Activated CD4-positive, alpha-beta memory T cell treated with anti-CD3 and anti-CD28 coated beads, Interleukin-2, amount 10 ng/mL, durations not matched to agents 7 days and 5 days (primary cell): ENCODE measurements around the gene TMEM263. TPM values are rescaled to one million over a fixed set of nuclear protein-coding genes. Genes with fewer than 3 reads are reported as not detected.
"Not testable (repeated sequence)": the region's sequence is repeated elsewhere in the genome, so short reads cannot be mapped to it uniquely, and the experiment has no call there.

ENCODE experiments used
- CTCF ChIA-PET: fragments of 350-600 bp; sonication (Branson Sonifier 250); formaldehyde crosslinking; loops from one replicate; lab custom pipeline; 2021; ENCODE audit warnings: antibody characterized with exemption, inconsistent platforms; lab: Charles Lee
- POLR2A ChIA-PET: fragments of 350-600 bp; sonication (Branson Sonifier 250); formaldehyde crosslinking; loops from one replicate; lab custom pipeline; 2021; ENCODE audit warnings: antibody characterized with exemption; lab: Charles Lee
- DNase-seq: peaks from one replicate; pipeline ENCODE4 v3.0.0-alpha.2; 2020
- H3K27ac Mint-ChIP-seq: one replicate; pipeline ENCODE4 v1.8.0; 2021; ENCODE audit warnings: mild to moderate bottlenecking, mixed read lengths
- H3K27me3 Mint-ChIP-seq: one replicate; pipeline ENCODE4 v1.8.0; 2021; ENCODE audit warnings: mixed read lengths
- H3K36me3 Mint-ChIP-seq: one replicate; pipeline ENCODE4 v1.8.0; 2021; ENCODE audit warnings: low read depth, mixed read lengths
- H3K4me1 Mint-ChIP-seq: one replicate; pipeline ENCODE4 v1.8.0; 2021; ENCODE audit warnings: mixed read lengths
- H3K4me3 Mint-ChIP-seq: one replicate; pipeline ENCODE4 v1.8.0; 2021; ENCODE audit warnings: mild to moderate bottlenecking, mixed read lengths
- H3K9me3 Mint-ChIP-seq: one replicate; pipeline ENCODE4 v1.8.0; 2021; ENCODE audit warnings: mixed read lengths
- total RNA-seq, 2 experiments: library from RNA; stranded (reverse); gene quantifications; one replicate each; pipeline ENCODE4 v1.2.3, GENCODE V29; 2021

TMEM263 gene
- total RNA-seq, 2 experiments from 2014 or later, result 26.0 to 27.0 TPM

DNA sequence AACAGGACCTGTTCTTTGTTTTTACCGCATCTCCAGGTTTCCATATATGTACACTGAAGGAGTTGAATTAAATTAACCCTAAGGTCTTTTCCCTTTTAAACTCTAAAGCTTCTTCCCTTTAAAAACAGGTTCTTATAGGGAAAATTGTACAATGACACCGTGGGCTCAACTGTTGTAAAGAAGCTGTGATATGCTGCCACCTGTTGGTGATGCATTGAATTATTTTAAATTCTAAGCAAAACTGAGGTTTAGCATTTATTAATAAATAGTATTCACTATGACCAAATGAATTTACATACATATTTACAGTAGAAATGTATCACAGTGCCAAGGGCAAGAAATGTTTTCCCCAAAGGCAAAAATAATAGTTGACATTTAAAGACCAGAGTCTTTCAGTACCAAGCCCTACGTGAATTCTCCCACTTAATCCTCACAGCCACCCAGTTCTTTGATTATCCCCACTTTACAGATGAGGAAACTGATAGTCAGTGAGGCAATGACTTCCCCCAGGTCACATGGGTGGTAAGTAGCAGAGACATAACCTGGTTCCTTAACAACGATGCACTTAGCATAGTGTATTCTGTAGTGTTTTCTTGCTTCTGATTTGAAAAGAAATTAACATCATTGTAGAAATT is 35.7 kb upstream of the TMEM263 start:
- CTCF ChIA-PET, result interaction anchor here (0.6 to 4.1 kb wide), 16 partner anchors 10 to 693 kb away, joined by 3 to 27 read pairs (median 4); partner anchors contain the start of gene POLR3B
- Mint-ChIP-seq H3K36me3 (no peaks in the 10 kb centered on the region), H3K27ac (no peak overlapping the region), H3K9me3 (peaks cover 3% of the 10 kb centered on the region), H3K4me1 (peaks cover 9% of the 10 kb centered on the region), H3K4me3 (no peak overlapping the region), H3K27me3 (peaks cover 19% of the 10 kb centered on the region)
- POLR2A ChIA-PET, result no interaction called here
- DNase-seq, result no peak

DNA sequence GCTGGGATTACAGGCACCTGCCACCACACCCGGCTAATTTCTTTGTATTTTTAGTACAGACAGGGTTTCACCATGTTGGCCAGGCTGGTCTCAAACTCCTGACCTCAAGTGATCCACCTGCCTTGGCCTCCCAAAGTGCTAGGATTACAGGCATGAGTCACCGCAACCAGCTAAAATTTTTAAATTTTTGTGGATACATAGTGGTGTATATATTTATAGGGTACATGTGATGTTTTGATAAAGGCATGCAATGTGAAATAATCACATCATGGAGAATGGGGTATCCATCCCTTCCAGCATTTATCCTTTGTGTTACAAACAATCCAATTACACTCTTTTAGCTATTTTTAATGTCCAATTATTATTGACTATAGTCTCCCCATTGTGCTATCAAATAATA is 33.7 kb upstream of the TMEM263 start:
- not testable (repeated sequence) for H3K4me3 Mint-ChIP-seq

GRCh38 chr12:106923594-106923993 is 32.1 kb upstream of the TMEM263 start:
- H3K4me1 Mint-ChIP-seq, CTCF ChIA-PET, H3K27ac Mint-ChIP-seq, H3K9me3 Mint-ChIP-seq, DNase-seq, H3K4me3 Mint-ChIP-seq, H3K36me3 Mint-ChIP-seq, POLR2A ChIA-PET: not testable (repeated sequence)
- peaks cover 20% of the 10 kb centered on the region for H3K27me3 Mint-ChIP-seq

More for the DNA sequence above, 33.7 kb upstream of the TMEM263 start:
- H3K9me3 Mint-ChIP-seq, POLR2A ChIA-PET, H3K36me3 Mint-ChIP-seq, H3K27ac Mint-ChIP-seq, H3K4me1 Mint-ChIP-seq, DNase-seq: not testable (repeated sequence)
- CTCF ChIA-PET, result interaction anchor here (0.7 kb wide), 2 partner anchors 542 to 544 kb away, joined by 3 read pairs; no protein-coding TSS in a partner anchor
- H3K27me3 Mint-ChIP-seq, result peaks cover 19% of the 10 kb centered on the region

- H3K27me3 Mint-ChIP-seq, result peaks cover 24% of the 10 kb centered on the region
- ChIA-PET CTCF (interaction anchor here (0.7 kb wide), 1 partner anchor 1068 kb away, joined by 4 read pairs; no protein-coding TSS in a partner anchor), POLR2A (no interaction called here)
- no peak overlapping the region for H3K27ac Mint-ChIP-seq
- H3K36me3 Mint-ChIP-seq, result no peaks in the 10 kb centered on the region
- no peak for DNase-seq
- H3K9me3 Mint-ChIP-seq, result peaks cover 3% of the 10 kb centered on the region
- H3K4me1 Mint-ChIP-seq, result no peaks in the 10 kb centered on the region
- H3K4me3 Mint-ChIP-seq, result no peak overlapping the region
Observed at GRCh38 chr12:106924268-106924861, 31.3 kb upstream of the TMEM263 start.

- Mint-ChIP-seq H3K36me3 (no peaks in the 10 kb centered on the region), H3K4me1 (no peaks in the 10 kb centered on the region), H3K4me3 (no peak overlapping the region), H3K9me3 (peaks cover 3% of the 10 kb centered on the region), H3K27me3 (peaks cover 31% of the 10 kb centered on the region), H3K27ac (no peak overlapping the region)
- ChIA-PET POLR2A (no interaction called here), CTCF (no interaction called here)
- DNase-seq, result no peak
Observed at GRCh38 chr12:106926657-106927056, 29.1 kb upstream of the TMEM263 start.

- Mint-ChIP-seq H3K4me1 (no peaks in the 10 kb centered on the region), H3K9me3 (no peaks in the 10 kb centered on the region), H3K27ac (no peak overlapping the region), H3K36me3 (no peaks in the 10 kb centered on the region), H3K27me3 (peaks cover 12% of the 10 kb centered on the region), H3K4me3 (no peak overlapping the region)
- DNase-seq, result no peak
- POLR2A ChIA-PET, result no interaction called here
- CTCF ChIA-PET, result no interaction called here
Observed at GRCh38 chr12:106934277-106934676, 21.4 kb upstream of the TMEM263 start.

- H3K4me3 Mint-ChIP-seq, result no peak overlapping the region
- no peak for DNase-seq
- no peaks in the 10 kb centered on the region for H3K36me3 Mint-ChIP-seq
- ChIA-PET POLR2A (no interaction called here), CTCF (no interaction called here)
- H3K9me3 Mint-ChIP-seq, result peaks cover 3% of the 10 kb centered on the region
- H3K27ac Mint-ChIP-seq, result no peak overlapping the region
- H3K27me3 Mint-ChIP-seq, result peaks cover 4% of the 10 kb centered on the region
- H3K4me1 Mint-ChIP-seq, result no peaks in the 10 kb centered on the region
Observed at GRCh38 chr12:106941481-106942156, 14.1 kb upstream of the TMEM263 start.

- no peak overlapping the region for H3K4me3 Mint-ChIP-seq
- H3K36me3 Mint-ChIP-seq, result peaks cover 2% of the 10 kb centered on the region
- H3K4me1 Mint-ChIP-seq, result no peaks in the 10 kb centered on the region
- CTCF ChIA-PET, result no interaction called here
- DNase-seq, result no peak
- POLR2A ChIA-PET, result no interaction called here
- H3K27ac Mint-ChIP-seq, result no peak overlapping the region
- H3K27me3 Mint-ChIP-seq, result peaks cover 6% of the 10 kb centered on the region
- H3K9me3 Mint-ChIP-seq, result peaks cover 5% of the 10 kb centered on the region
Observed at GRCh38 chr12:106942775-106943174, 12.9 kb upstream of the TMEM263 start.

- Mint-ChIP-seq H3K27ac (no peak overlapping the region), H3K9me3 (peaks cover 26% of the 10 kb centered on the region), H3K27me3 (peaks cover 11% of the 10 kb centered on the region), H3K4me1 (no peaks in the 10 kb centered on the region), H3K4me3 (no peak overlapping the region), H3K36me3 (peaks cover 7% of the 10 kb centered on the region)
- ChIA-PET CTCF (no interaction called here), POLR2A (interaction anchor here (1.0 kb wide), 1 partner anchor 10 kb away, joined by 3 read pairs; the partner anchor contains the start of gene TMEM263)
- no peak for DNase-seq
Observed at GRCh38 chr12:106945261-106945851, 10.4 kb upstream of the TMEM263 start.

GRCh38 chr12:106947461-106947860 is 8.2 kb upstream of the TMEM263 start:
- no peak overlapping the region for H3K27ac Mint-ChIP-seq
- CTCF ChIA-PET, result no interaction called here
- no peak overlapping the region for H3K4me3 Mint-ChIP-seq
- H3K9me3 Mint-ChIP-seq, result peaks cover 26% of the 10 kb centered on the region
- H3K4me1 Mint-ChIP-seq, result no peaks in the 10 kb centered on the region
- POLR2A ChIA-PET, result no interaction called here
- H3K36me3 Mint-ChIP-seq, result peaks cover 7% of the 10 kb centered on the region
- DNase-seq, result no peak
- H3K27me3 Mint-ChIP-seq, result peaks cover 17% of the 10 kb centered on the region

DNA sequence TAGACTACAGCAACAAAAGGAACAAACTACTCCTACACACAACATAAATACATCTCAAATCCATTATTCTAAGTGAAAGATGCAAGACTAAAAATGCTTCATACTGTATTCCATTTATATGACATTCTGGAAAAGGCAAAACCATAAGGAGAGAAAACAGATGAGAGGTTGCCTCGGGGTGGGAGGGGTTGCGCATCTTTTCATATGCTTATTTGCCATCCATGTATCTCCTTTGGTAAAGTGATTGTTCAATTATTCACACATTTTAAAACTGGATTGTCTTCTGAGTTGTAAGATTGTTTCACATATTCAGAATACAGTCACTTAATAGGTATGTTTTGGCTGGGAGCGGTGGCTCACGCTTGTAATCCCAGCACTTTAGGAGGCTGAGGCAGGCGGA is 5.1 kb upstream of the TMEM263 start:
- peaks cover 19% of the 10 kb centered on the region for H3K27me3 Mint-ChIP-seq
- no peak overlapping the region for H3K4me3 Mint-ChIP-seq
- ChIA-PET CTCF (interaction anchor here (0.6 kb wide), 1 partner anchor 536 kb away, joined by 6 read pairs; no protein-coding TSS in a partner anchor), POLR2A (no interaction called here)
- peaks cover 7% of the 10 kb centered on the region for H3K36me3 Mint-ChIP-seq
- no peak overlapping the region for H3K27ac Mint-ChIP-seq
- H3K9me3 Mint-ChIP-seq, result peaks cover 24% of the 10 kb centered on the region
- H3K4me1 Mint-ChIP-seq, result peaks cover 7% of the 10 kb centered on the region
- no peak for DNase-seq

DNA sequence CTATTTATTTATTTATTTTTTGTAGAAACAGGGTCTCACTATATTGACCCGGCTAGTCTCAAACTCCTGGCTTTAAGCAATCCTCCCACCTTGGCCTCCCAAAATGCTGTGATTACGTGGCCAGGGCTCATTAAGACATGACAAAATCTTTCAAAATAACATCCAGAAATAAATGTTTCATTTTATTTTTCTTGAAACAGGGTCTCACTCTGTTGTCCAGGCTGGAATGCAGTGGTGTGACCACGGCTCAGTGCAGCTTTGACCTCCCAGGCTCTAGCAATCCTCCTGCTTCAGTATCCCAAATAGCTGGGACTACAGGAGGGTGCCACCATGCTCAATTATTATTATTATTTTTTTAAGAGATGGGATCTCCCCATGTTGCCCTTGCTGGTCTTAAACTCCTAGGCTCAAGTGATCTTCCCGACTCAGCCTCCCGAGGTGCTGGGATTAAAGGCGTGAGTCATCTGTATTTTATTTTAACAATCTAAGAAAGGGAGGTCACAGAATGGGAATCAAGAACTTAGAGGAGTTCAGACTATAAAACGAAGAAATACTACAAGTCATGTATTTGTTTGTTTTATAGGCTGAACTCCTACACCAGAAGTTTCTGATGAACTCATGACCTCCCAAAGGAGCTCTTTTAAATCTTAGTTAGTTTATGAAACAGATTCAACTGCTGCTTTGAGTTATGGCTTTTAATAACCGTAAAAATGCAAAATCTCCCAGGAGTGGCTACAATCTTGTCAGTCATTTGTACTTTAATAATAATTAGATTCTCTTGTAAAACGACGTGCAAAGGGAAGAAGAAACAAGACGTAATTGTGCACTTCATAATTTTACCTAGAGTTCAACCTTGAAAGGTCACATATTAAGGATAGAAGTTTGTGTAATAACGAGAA is 2.1 kb upstream of the TMEM263 start:
- no peak overlapping the region for H3K4me3 Mint-ChIP-seq
- CTCF ChIA-PET, result interaction anchor here (1.0 to 1.4 kb wide), 2 partner anchors 14 to 729 kb away, joined by 3 read pairs; no protein-coding TSS in a partner anchor
- H3K27me3 Mint-ChIP-seq, result peaks cover 15% of the 10 kb centered on the region
- POLR2A ChIA-PET, result interaction anchor here (0.7 kb wide), 1 partner anchor 224 kb away, joined by 3 read pairs; no protein-coding TSS in a partner anchor
- H3K9me3 Mint-ChIP-seq, result peaks cover 13% of the 10 kb centered on the region
- H3K27ac Mint-ChIP-seq, result no peak overlapping the region
- no peak for DNase-seq
- H3K4me1 Mint-ChIP-seq, result peaks cover 19% of the 10 kb centered on the region
- H3K36me3 Mint-ChIP-seq, result peaks cover 6% of the 10 kb centered on the region
